HEK293T (cell line): ENCODE results near the gene TTYH2.

ENCODE experiments used
- ARNT ChIP-seq: fragments of 450-650 bp; IDR thresholded peaks from 2 replicates; pipeline ENCODE4 v1.6.1; 2017; ENCODE audit warnings: mild to moderate bottlenecking
- BHLHE40 ChIP-seq: fragments of 450-650 bp; IDR thresholded peaks from 2 replicates; pipeline ENCODE4 v1.6.1; 2016; ENCODE audit warnings: mild to moderate bottlenecking, moderate library complexity, borderline replicate concordance
- CTBP1 ChIP-seq: fragments of 450-650 bp; IDR thresholded peaks from 2 replicates; pipeline ENCODE4 v1.6.1; 2016; ENCODE audit warnings: borderline replicate concordance
- ELF4 ChIP-seq: fragments of 450-650 bp; IDR thresholded peaks from 2 replicates; pipeline ENCODE4 v1.6.1; 2017; ENCODE audit warnings: antibody characterized with exemption
- FOXK2 ChIP-seq: fragments of 450-650 bp; IDR thresholded peaks from 2 replicates; pipeline ENCODE4 v1.6.1; 2016; ENCODE audit warnings: mild to moderate bottlenecking
- LEF1 ChIP-seq: fragments of 450-650 bp; IDR thresholded peaks from 2 replicates; pipeline ENCODE4 v1.6.1; 2017; ENCODE audit warnings: mild to moderate bottlenecking, borderline replicate concordance
- NFRKB ChIP-seq: fragments of 450-650 bp; IDR thresholded peaks from 2 replicates; pipeline ENCODE4 v1.6.1; 2016; ENCODE audit warnings: mild to moderate bottlenecking, moderate library complexity
- PKNOX1 ChIP-seq: fragments of 450-650 bp; IDR thresholded peaks from 2 replicates; pipeline ENCODE4 v1.6.1; 2016
- SP1 ChIP-seq: fragments of 450-650 bp; IDR thresholded peaks from 2 replicates; pipeline ENCODE4 v1.6.1; 2017
- TARDBP ChIP-seq: fragments of 450-650 bp; IDR thresholded peaks from 2 replicates; pipeline ENCODE4 v1.6.1; 2016
- ZNF384 ChIP-seq: fragments of 450-650 bp; IDR thresholded peaks from 2 replicates; pipeline ENCODE4 v1.6.1; 2016

- TF ChIP-seq TARDBP (no peak), ZNF384 (no peak), CTBP1 (no peak), BHLHE40 (no peak), NFRKB (no peak), PKNOX1 (no peak), SP1 (no peak), FOXK2 (no peak), ARNT (no peak), ELF4 (no peak), LEF1 (no peak)
Measured at GRCh38 chr17:74250324-74250995, 37.1 kb downstream of the TTYH2 start.
